NT2/D1 (cell line): ENCODE data around the gene TXNDC2.

Experiments
- SUZ12 ChIP-seq: IDR thresholded peaks from 2 replicates; pipeline ENCODE4 v1.6.1; 2011; ENCODE audit not compliant: insufficient read length, insufficient read depth; ENCODE audit errors: extremely low read depth
- YY1 ChIP-seq: IDR thresholded peaks from 2 replicates; pipeline ENCODE4 v1.6.1; 2011; ENCODE audit not compliant: insufficient read length, insufficient read depth
- ZNF274 ChIP-seq: IDR thresholded peaks from 2 replicates; pipeline ENCODE4 v1.6.1; 2011; ENCODE audit warnings: mild to moderate bottlenecking, low read depth, low read length

GRCh38 chr18:9874728-9875127, 11.0 kb upstream of the TXNDC2 start:
- TF ChIP-seq ZNF274: no peak
- TF ChIP-seq SUZ12: no peak
- no peak for TF ChIP-seq YY1
